KOPT-K1 (cell line): ENCODE data around the gene XIST.
"Not testable (repeated sequence)": the region's sequence is repeated elsewhere in the genome, so short reads cannot be mapped to it uniquely, and the experiment has no call there.

ENCODE experiments used
- H3K27ac ChIP-seq: fragments of 200-600 bp; sonication (generic); 2 replicates; pipeline ENCODE4 v1.5.1; 2016; ENCODE audit warnings: antibody characterized with exemption, mild to moderate bottlenecking, low read depth, low read length; ENCODE audit not compliant: poor library complexity, severe bottlenecking
- H3K36me3 ChIP-seq: fragments of 200-600 bp; sonication (generic); 2 replicates; pipeline ENCODE4 v1.5.1; 2017; ENCODE audit warnings: antibody characterized with exemption, mild to moderate bottlenecking, low read length, moderate library complexity; ENCODE audit not compliant: insufficient read depth
- H3K9me3 ChIP-seq: fragments of 200-600 bp; sonication (generic); 2 replicates; pipeline ENCODE4 v1.5.1; 2017; ENCODE audit warnings: antibody characterized with exemption, low read length, mild to moderate bottlenecking; ENCODE audit not compliant: insufficient read depth, poor library complexity, severe bottlenecking

The XIST gene

GRCh38 chrX:73828080-73828720 lies 24.3 kb downstream of the XIST start:
- Histone ChIP-seq H3K9me3 (no peaks in the 10 kb centered on the region), H3K36me3 (no peaks in the 10 kb centered on the region), H3K27ac (no peak overlapping the region)

GRCh38 chrX:73827406-73827805 lies 25.1 kb downstream of the XIST start:
- H3K9me3 ChIP-seq: no peaks in the 10 kb centered on the region
- no peak overlapping the region for H3K27ac ChIP-seq
- H3K36me3 ChIP-seq: no peaks in the 10 kb centered on the region

GRCh38 chrX:73826996-73827395 lies 25.5 kb downstream of the XIST start:
- H3K27ac ChIP-seq: no peak overlapping the region
- no peaks in the 10 kb centered on the region for H3K36me3 ChIP-seq
- no peaks in the 10 kb centered on the region for H3K9me3 ChIP-seq

GRCh38 chrX:73825569-73825968 lies 26.9 kb downstream of the XIST start:
- Histone ChIP-seq H3K27ac (no peak overlapping the region), H3K36me3 (no peaks in the 10 kb centered on the region), H3K9me3 (no peaks in the 10 kb centered on the region)

GRCh38 chrX:73823473-73824004 lies 29.0 kb downstream of the XIST start:
- no peak overlapping the region for H3K27ac ChIP-seq
- no peaks in the 10 kb centered on the region for H3K9me3 ChIP-seq
- H3K36me3 ChIP-seq: no peaks in the 10 kb centered on the region

GRCh38 chrX:73822775-73823174 lies 29.7 kb downstream of the XIST start:
- Histone ChIP-seq H3K9me3 (no peaks in the 10 kb centered on the region), H3K36me3 (no peaks in the 10 kb centered on the region), H3K27ac (no peak overlapping the region)

- Histone ChIP-seq H3K36me3 (no peaks in the 10 kb centered on the region), H3K9me3 (no peaks in the 10 kb centered on the region), H3K27ac (no peak overlapping the region)
These were observed 30.5 kb downstream of the XIST start for GRCh38 chrX:73821921-73822559.

GRCh38 chrX:73819864-73820558 lies 32.5 kb downstream of the XIST start:
- H3K36me3 ChIP-seq, H3K27ac ChIP-seq, H3K9me3 ChIP-seq: not testable (repeated sequence)

- no peak overlapping the region for H3K27ac ChIP-seq
- no peaks in the 10 kb centered on the region for H3K36me3 ChIP-seq
- no peaks in the 10 kb centered on the region for H3K9me3 ChIP-seq
These were observed 34.1 kb downstream of the XIST start for GRCh38 chrX:73818200-73819116.

- H3K36me3 ChIP-seq: no peaks in the 10 kb centered on the region
- no peaks in the 10 kb centered on the region for H3K9me3 ChIP-seq
- H3K27ac ChIP-seq: no peak overlapping the region
These were observed 34.9 kb downstream of the XIST start for GRCh38 chrX:73817393-73818199.

GRCh38 chrX:73812256-73812655 lies 40.3 kb downstream of the XIST start:
- H3K9me3 ChIP-seq: no peaks in the 10 kb centered on the region
- no peaks in the 10 kb centered on the region for H3K36me3 ChIP-seq
- H3K27ac ChIP-seq: no peak overlapping the region

- H3K36me3 ChIP-seq, H3K9me3 ChIP-seq, H3K27ac ChIP-seq: not testable (repeated sequence)
These were observed 48.4 kb downstream of the XIST start for GRCh38 chrX:73804109-73804508.

- Histone ChIP-seq H3K27ac (no peak overlapping the region), H3K9me3 (no peaks in the 10 kb centered on the region), H3K36me3 (no peaks in the 10 kb centered on the region)
These were observed 52.6 kb downstream of the XIST start for GRCh38 chrX:73799888-73800287.

- not testable (repeated sequence) for H3K9me3 ChIP-seq, H3K27ac ChIP-seq, H3K36me3 ChIP-seq
These were observed 60.0 kb downstream of the XIST start for GRCh38 chrX:73792511-73792910.
